Hepatocyte (in vitro differentiated cells): ENCODE measurements around the gene TMCC1. TPM values are rescaled to one million over a fixed set of nuclear protein-coding genes. Genes with fewer than 3 reads are reported as not detected.
"Not testable (repeated sequence)": the region's sequence is repeated elsewhere in the genome, so short reads cannot be mapped to it uniquely, and the experiment has no call there.

Experiments
- DNase-seq: peaks from one replicate; pipeline ENCODE4 v3.0.0-alpha.2; 2016; ENCODE audit warnings: low spot score
- H2AFZ ChIP-seq: fragments of 200-600 bp; sonication (generic); 2 replicates; pipeline ENCODE4 v1.6.0; 2016; ENCODE audit warnings: antibody characterized with exemption, mild to moderate bottlenecking
- H3K27ac ChIP-seq: fragments of 200-600 bp; sonication (generic); 2 replicates; pipeline ENCODE4 v1.5.1; 2016; ENCODE audit warnings: mild to moderate bottlenecking
- H3K27me3 ChIP-seq: fragments of 200-600 bp; sonication (generic); 2 replicates; pipeline ENCODE4 v1.6.1; 2016
- H3K36me3 ChIP-seq: fragments of 200-600 bp; sonication (generic); replicated peaks from 2 replicates; pipeline ENCODE4 v1.5.1; 2016; ENCODE audit warnings: low read depth; ENCODE audit not compliant: insufficient read depth
- H3K4me1 ChIP-seq: fragments of 200-600 bp; sonication (generic); 2 replicates; pipeline ENCODE4 v1.5.1; 2016; ENCODE audit warnings: mild to moderate bottlenecking, moderate library complexity; ENCODE audit not compliant: insufficient read depth
- H3K4me2 ChIP-seq: fragments of 200-600 bp; sonication (generic); 2 replicates; pipeline ENCODE4 v1.6.0; 2016
- H3K4me3 ChIP-seq: fragments of 200-600 bp; sonication (generic); 2 replicates; pipeline ENCODE4 v1.5.1; 2016; ENCODE audit warnings: mild to moderate bottlenecking
- H3K79me2 ChIP-seq: fragments of 200-600 bp; sonication (generic); 2 replicates; pipeline ENCODE4 v1.6.0; 2017; ENCODE audit warnings: mild to moderate bottlenecking
- H3K9me2 ChIP-seq: fragments of 200-600 bp; sonication (generic); replicated peaks from 2 replicates; pipeline ENCODE4 v1.6.0; 2017; ENCODE audit warnings: mild to moderate bottlenecking; ENCODE audit not compliant: insufficient read depth
- H3K9me3 ChIP-seq: fragments of 200-600 bp; sonication (generic); 2 replicates; pipeline ENCODE4 v1.5.1; 2016; ENCODE audit warnings: low read depth, mild to moderate bottlenecking
- H4K20me1 ChIP-seq: fragments of 200-600 bp; sonication (generic); 2 replicates; pipeline ENCODE4 v1.6.0; 2016; ENCODE audit warnings: mild to moderate bottlenecking; ENCODE audit not compliant: insufficient read depth, poor library complexity, severe bottlenecking
- EZH2 ChIP-seq: fragments of 200-600 bp; sonication (generic); IDR thresholded peaks from 2 replicates; pipeline ENCODE4 v1.6.1; 2016; ENCODE audit warnings: antibody characterized with exemption, mild to moderate bottlenecking, borderline replicate concordance
- EZH2phosphoT487 ChIP-seq: fragments of 200-600 bp; sonication (generic); IDR thresholded peaks from one replicate; pipeline ENCODE4 v1.6.1; 2018; ENCODE audit warnings: antibody characterized with exemption, mild to moderate bottlenecking, low read depth, moderate library complexity; ENCODE audit not compliant: unreplicated experiment, severe bottlenecking
- WGBS: methylation state at CpG from one replicate; pipeline ENCODE4 v1.1.6; 2016; ENCODE audit warnings: low lambda C conversion rate; ENCODE audit errors: missing lambda C conversion rate; 5-methylcytosine and 5-hydroxymethylcytosine counted together
- polyA plus RNA-seq: library from polyadenylated mRNA; unstranded; fragments of >200 nt; fragmentation: Nextera tagmentation; extraction: Ambion mirVana; gene quantifications from 2 replicates; pipeline ENCODE4 v1.2.1, GENCODE V29; 2016
- total RNA-seq: library from RNA; depleted of rRNA; stranded (reverse); fragments of >200 nt; gene quantifications from 2 replicates; pipeline ENCODE4 v1.2.3, GENCODE V29; 2014
- TF ChIP-seq, protein P1 (sequence below): fragments of 200-600 bp; sonication (generic); IDR thresholded peaks from 2 replicates; pipeline ENCODE4 v1.5.1; 2016; ENCODE audit warnings: antibody characterized with exemption, mild to moderate bottlenecking; ENCODE audit not compliant: poor library complexity

TMCC1 gene
- total and polyA plus RNA-seq, 2 experiments from 2014 or later: 7.0 to 17.3 TPM

DNA sequence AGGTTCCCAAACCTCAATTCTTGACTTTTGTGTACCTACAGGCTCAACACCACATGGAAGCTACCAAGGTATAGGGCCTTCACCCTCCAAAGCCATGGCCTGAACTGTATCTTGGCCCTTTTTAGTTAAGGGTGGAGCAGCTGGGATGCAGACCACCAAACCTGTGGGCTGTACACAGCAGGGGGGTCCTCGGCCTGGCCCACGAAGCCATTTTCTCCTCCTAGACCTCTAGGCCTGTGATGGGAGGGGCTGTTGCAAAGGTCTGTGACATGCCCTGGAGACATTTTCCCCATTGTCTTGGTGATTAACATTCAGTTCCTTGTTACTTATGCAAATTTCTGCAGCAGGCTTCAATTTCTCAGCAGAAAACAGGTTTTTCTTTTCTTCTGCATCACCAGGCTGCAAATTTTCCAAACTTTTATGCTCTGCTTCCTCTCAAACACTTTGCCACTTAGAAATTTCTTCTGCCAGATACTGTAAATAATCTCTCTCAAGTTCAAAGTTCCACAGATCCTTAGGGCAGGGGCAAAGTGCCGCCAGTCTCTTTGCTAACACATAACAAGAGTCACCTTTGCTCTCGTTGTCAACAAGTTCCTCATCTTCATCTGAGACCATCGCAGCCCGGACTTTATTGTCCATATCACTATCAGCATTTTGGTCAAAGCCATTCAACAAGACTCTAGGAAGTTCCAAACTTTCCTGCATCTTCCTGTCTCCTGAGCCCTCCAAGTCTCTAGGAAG lies 196.1 kb downstream of the TMCC1 start:
- TF ChIP-seq EZH2phosphoT487 (no peak), EZH2 (no peak)
- TF ChIP-seq, protein P1, sequence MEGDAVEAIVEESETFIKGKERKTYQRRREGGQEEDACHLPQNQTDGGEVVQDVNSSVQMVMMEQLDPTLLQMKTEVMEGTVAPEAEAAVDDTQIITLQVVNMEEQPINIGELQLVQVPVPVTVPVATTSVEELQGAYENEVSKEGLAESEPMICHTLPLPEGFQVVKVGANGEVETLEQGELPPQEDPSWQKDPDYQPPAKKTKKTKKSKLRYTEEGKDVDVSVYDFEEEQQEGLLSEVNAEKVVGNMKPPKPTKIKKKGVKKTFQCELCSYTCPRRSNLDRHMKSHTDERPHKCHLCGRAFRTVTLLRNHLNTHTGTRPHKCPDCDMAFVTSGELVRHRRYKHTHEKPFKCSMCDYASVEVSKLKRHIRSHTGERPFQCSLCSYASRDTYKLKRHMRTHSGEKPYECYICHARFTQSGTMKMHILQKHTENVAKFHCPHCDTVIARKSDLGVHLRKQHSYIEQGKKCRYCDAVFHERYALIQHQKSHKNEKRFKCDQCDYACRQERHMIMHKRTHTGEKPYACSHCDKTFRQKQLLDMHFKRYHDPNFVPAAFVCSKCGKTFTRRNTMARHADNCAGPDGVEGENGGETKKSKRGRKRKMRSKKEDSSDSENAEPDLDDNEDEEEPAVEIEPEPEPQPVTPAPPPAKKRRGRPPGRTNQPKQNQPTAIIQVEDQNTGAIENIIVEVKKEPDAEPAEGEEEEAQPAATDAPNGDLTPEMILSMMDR: no peak
- Histone ChIP-seq H3K9me2 (no peaks in the 10 kb centered on the region), H3K27me3 (no peaks in the 10 kb centered on the region), H3K4me3 (no peak overlapping the region), H3K27ac (peak overlapping the region; percentile 14), H3K36me3 (no peaks in the 10 kb centered on the region), H3K9me3 (no peaks in the 10 kb centered on the region), H3K4me1 (no peaks in the 10 kb centered on the region), H4K20me1 (peaks cover 4% of the 10 kb centered on the region), H2AFZ (no peak overlapping the region), H3K4me2 (no peak overlapping the region), H3K79me2 (peaks cover 24% of the 10 kb centered on the region)
- 85% methylated on average over 6 of the region's 6 CpGs for WGBS
- no peak for DNase-seq

DNA sequence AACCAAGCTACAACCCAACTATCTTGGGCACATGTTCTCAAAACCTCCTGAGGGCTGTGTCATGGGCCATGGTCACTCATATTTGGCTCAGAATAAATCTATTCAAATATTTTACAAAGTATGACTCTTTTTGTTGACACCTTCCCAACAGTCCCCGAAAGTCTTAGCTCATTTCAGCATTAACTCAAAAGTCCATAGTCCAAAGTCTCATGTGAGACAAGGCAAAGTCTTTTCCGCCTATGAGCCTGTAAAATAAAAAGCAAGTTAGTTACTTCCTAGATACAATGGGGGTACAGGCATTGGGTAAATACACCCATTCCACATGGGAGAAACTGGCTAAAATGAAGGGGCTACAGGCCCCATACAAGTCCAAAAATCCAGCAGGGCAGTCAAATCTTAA lies 197.1 kb downstream of the TMCC1 start:
- 94% methylated on average over 2 of the region's 2 CpGs for WGBS
- not testable (repeated sequence) for H3K36me3 ChIP-seq, H3K27me3 ChIP-seq, H3K4me1 ChIP-seq, DNase-seq, H3K4me2 ChIP-seq, H3K4me3 ChIP-seq, H4K20me1 ChIP-seq, H3K9me3 ChIP-seq, H3K9me2 ChIP-seq, H2AFZ ChIP-seq, H3K27ac ChIP-seq
- H3K79me2 ChIP-seq: peaks cover 23% of the 10 kb centered on the region

DNA sequence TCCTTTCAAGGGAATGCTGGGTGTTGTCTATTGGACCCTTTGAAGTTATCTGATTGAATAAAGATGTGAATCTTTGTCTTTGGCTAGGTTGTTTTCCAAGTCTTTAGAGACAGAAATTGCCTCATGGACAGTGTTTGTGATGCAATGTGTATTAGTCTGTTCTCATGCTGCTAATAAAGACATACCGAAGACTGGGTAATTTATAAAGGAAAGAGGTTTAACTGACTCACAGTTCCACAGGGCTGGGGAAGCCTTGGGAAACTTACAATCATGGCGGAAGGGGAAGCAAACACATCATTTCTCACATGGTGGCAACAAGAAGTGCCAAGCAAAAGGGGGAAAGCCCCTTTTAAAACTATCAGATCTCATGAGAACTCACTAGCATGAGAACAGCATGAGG lies 198.3 kb downstream of the TMCC1 start:
- Histone ChIP-seq H3K79me2 (peaks cover 19% of the 10 kb centered on the region), H3K9me3 (no peaks in the 10 kb centered on the region), H3K36me3 (no peaks in the 10 kb centered on the region), H3K9me2 (no peaks in the 10 kb centered on the region), H3K4me2 (no peak overlapping the region), H3K4me1 (no peaks in the 10 kb centered on the region), H4K20me1 (no peaks in the 10 kb centered on the region), H3K27me3 (no peaks in the 10 kb centered on the region), H3K27ac (peak overlapping the region; percentile 6), H3K4me3 (no peak overlapping the region), H2AFZ (no peak overlapping the region)
- WGBS: 83% methylated on average over 2 of the region's 2 CpGs
- DNase-seq: no peak
- no peak for TF ChIP-seq EZH2
- no peak for TF ChIP-seq EZH2phosphoT487
- TF ChIP-seq, protein P1: no peak

DNA sequence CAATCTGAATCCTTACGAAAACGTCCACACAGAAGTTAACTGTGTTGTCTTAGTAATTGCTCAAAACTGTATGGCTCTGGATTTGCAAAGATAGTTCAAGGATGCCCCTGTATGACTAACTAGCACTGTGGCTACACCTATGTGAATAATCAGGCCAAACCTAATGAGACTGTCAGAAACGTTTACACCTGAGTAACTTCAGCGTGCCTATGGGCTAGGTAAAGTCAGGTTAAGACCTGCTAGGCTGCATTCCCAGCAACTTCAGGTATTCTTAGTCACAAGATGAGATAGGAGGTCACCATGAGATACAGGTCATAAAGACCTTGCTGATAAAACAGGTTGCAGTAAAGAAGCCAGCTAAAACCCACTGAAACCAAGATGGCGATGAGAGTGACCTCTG lies 199.3 kb downstream of the TMCC1 start:
- DNase-seq: peak; percentile 59
- H3K27ac ChIP-seq: peak overlapping the region; percentile 75
- 60% methylated on average over 5 of the region's 5 CpGs for WGBS

More for the DNA sequence above, 199.3 kb downstream of the TMCC1 start:
- Histone ChIP-seq H2AFZ (no peak overlapping the region), H3K36me3 (no peaks in the 10 kb centered on the region), H3K4me3 (no peak overlapping the region), H3K27me3 (no peaks in the 10 kb centered on the region), H4K20me1 (no peaks in the 10 kb centered on the region), H3K9me2 (no peaks in the 10 kb centered on the region), H3K9me3 (no peaks in the 10 kb centered on the region), H3K4me2 (peak overlapping the region; percentile 14), H3K79me2 (peaks cover 19% of the 10 kb centered on the region), H3K4me1 (no peaks in the 10 kb centered on the region)
- TF ChIP-seq EZH2 (no peak), EZH2phosphoT487 (no peak)
- TF ChIP-seq, protein P1: no peak
